HL-60 (cell line): ENCODE results near the gene CD22.
"Not testable (repeated sequence)": the region's sequence is repeated elsewhere in the genome, so short reads cannot be mapped to it uniquely, and the experiment has no call there.

Experiments
- DNase-seq, 2 experiments: peaks; one replicate each; pipeline ENCODE4 v3.0.0-alpha.2; 2010 to 2020; ENCODE audit warnings: low read depth in 1 of 2, low spot score in 1 of 2
- H3K27ac ChIP-seq: fragments of 250-450 bp; sonication (Bioruptor Pico); replicated peaks from 2 replicates; pipeline ENCODE4 v1.5.1; 2020; ENCODE audit warnings: mild to moderate bottlenecking, moderate library complexity
- H3K27me3 ChIP-seq: fragments of 250-450 bp; sonication (Bioruptor Pico); 2 replicates; pipeline ENCODE4 v1.5.1; 2021; ENCODE audit warnings: mild to moderate bottlenecking, moderate library complexity; ENCODE audit not compliant: insufficient read depth, poor library complexity, severe bottlenecking
- H3K4me3 ChIP-seq: replicated peaks from 2 replicates; pipeline ENCODE4 v1.5.1; 2011; ENCODE audit warnings: mild to moderate bottlenecking, control low read depth, low read length; ENCODE audit not compliant: insufficient read depth
- GABPA ChIP-seq: IDR thresholded peaks from 2 replicates; pipeline ENCODE4 v1.6.1; 2012; ENCODE audit warnings: low read depth
- POLR2AphosphoS5 ChIP-seq: IDR thresholded peaks from 2 replicates; pipeline ENCODE4 v1.6.1; 2012; ENCODE audit warnings: low read depth
- SPI1 ChIP-seq: IDR thresholded peaks from 2 replicates; pipeline ENCODE4 v1.6.1; 2012; ENCODE audit warnings: low read depth, mild to moderate bottlenecking, borderline replicate concordance
- TF ChIP-seq, protein P1 (sequence below): IDR thresholded peaks from 2 replicates; pipeline ENCODE4 v1.6.1; 2012; ENCODE audit warnings: low read depth; ENCODE audit not compliant: insufficient replicate concordance
- TF ChIP-seq, protein P2 (sequence below): IDR thresholded peaks from one replicate; pipeline ENCODE4 v1.5.1; 2011; ENCODE audit warnings: low read length, control low read depth, inconsistent platforms; ENCODE audit not compliant: insufficient read depth

CD22 gene

DNA sequence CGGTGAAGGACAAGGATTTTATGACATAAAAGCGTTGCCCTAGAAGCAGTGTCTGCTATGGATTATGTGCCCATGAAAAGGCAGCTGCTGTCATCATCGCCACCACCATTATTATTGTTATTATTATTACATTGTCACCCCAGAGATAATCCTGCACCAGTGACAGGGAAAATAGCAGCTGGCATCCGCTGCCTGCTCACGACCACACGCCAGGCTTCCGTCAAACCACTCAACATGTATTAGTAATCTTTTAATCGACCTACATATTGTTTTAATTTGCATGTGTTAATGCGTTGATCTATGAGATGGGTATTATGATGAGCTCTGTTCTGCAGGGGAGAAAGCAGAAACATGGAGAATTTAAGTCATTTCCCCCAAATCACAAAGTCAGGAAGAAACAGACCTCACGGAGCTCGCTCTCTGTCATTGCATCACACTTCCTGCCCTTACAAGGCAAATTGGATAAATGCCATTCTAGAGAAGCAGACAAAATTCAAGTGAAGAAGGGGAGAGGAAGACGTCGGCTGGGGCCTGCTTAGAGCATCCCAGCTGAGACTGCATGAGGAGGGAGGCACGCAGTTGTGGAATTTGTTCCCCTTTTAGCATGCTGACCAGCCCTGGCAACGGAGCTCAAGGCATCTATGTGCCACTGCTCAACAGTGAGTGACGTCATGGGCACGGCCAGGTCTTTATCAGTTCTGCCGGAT, 29.0 kb downstream of the CD22 start, which contains the start of gene FFAR3:
Gene FFAR3, plus strand, starts transcription at position 594 of the 707 bp plus-strand sequence. CDS start 431 bp downstream, outside the sequence.
- DNase-seq, result peak; percentile 45 to 79
- peak; percentile 11; the same call in 1 of the 2 replicates for TF ChIP-seq SPI1
- TF ChIP-seq GABPA, result 0 out of 2 replicates have a peak, but pooled peaks have one; percentile 11
- TF ChIP-seq, protein P1, sequence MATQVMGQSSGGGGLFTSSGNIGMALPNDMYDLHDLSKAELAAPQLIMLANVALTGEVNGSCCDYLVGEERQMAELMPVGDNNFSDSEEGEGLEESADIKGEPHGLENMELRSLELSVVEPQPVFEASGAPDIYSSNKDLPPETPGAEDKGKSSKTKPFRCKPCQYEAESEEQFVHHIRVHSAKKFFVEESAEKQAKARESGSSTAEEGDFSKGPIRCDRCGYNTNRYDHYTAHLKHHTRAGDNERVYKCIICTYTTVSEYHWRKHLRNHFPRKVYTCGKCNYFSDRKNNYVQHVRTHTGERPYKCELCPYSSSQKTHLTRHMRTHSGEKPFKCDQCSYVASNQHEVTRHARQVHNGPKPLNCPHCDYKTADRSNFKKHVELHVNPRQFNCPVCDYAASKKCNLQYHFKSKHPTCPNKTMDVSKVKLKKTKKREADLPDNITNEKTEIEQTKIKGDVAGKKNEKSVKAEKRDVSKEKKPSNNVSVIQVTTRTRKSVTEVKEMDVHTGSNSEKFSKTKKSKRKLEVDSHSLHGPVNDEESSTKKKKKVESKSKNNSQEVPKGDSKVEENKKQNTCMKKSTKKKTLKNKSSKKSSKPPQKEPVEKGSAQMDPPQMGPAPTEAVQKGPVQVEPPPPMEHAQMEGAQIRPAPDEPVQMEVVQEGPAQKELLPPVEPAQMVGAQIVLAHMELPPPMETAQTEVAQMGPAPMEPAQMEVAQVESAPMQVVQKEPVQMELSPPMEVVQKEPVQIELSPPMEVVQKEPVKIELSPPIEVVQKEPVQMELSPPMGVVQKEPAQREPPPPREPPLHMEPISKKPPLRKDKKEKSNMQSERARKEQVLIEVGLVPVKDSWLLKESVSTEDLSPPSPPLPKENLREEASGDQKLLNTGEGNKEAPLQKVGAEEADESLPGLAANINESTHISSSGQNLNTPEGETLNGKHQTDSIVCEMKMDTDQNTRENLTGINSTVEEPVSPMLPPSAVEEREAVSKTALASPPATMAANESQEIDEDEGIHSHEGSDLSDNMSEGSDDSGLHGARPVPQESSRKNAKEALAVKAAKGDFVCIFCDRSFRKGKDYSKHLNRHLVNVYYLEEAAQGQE, result no peak
- TF ChIP-seq POLR2AphosphoS5, result peak; percentile 19; the same call in 1 of the 2 replicates
- TF ChIP-seq, protein P2, sequence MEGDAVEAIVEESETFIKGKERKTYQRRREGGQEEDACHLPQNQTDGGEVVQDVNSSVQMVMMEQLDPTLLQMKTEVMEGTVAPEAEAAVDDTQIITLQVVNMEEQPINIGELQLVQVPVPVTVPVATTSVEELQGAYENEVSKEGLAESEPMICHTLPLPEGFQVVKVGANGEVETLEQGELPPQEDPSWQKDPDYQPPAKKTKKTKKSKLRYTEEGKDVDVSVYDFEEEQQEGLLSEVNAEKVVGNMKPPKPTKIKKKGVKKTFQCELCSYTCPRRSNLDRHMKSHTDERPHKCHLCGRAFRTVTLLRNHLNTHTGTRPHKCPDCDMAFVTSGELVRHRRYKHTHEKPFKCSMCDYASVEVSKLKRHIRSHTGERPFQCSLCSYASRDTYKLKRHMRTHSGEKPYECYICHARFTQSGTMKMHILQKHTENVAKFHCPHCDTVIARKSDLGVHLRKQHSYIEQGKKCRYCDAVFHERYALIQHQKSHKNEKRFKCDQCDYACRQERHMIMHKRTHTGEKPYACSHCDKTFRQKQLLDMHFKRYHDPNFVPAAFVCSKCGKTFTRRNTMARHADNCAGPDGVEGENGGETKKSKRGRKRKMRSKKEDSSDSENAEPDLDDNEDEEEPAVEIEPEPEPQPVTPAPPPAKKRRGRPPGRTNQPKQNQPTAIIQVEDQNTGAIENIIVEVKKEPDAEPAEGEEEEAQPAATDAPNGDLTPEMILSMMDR, result no peak
- Histone ChIP-seq H3K4me3 (no peak within 1 kb of the TSS), H3K27me3 (no peaks in the 10 kb centered on the region), H3K27ac (no peak within 1 kb of the TSS)

DNA sequence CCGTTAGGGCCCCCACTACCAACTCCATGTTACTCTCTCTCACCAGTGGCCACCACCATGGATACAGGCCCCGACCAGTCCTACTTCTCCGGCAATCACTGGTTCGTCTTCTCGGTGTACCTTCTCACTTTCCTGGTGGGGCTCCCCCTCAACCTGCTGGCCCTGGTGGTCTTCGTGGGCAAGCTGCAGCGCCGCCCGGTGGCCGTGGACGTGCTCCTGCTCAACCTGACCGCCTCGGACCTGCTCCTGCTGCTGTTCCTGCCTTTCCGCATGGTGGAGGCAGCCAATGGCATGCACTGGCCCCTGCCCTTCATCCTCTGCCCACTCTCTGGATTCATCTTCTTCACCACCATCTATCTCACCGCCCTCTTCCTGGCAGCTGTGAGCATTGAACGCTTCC, 29.8 kb downstream of the CD22 start:
- not testable (repeated sequence) for H3K27me3 ChIP-seq

DNA sequence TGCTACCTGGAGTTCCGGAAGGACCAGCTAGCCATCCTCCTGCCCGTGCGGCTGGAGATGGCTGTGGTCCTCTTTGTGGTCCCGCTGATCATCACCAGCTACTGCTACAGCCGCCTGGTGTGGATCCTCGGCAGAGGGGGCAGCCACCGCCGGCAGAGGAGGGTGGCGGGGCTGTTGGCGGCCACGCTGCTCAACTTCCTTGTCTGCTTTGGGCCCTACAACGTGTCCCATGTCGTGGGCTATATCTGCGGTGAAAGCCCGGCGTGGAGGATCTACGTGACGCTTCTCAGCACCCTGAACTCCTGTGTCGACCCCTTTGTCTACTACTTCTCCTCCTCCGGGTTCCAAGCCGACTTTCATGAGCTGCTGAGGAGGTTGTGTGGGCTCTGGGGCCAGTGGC, 30.4 kb downstream of the CD22 start:
- H3K4me3 ChIP-seq, DNase-seq, H3K27ac ChIP-seq, H3K27me3 ChIP-seq: not testable (repeated sequence)

More for the DNA sequence above, 29.8 kb downstream of the CD22 start:
- H3K4me3 ChIP-seq, H3K27ac ChIP-seq, DNase-seq: not testable (repeated sequence)

DNA sequence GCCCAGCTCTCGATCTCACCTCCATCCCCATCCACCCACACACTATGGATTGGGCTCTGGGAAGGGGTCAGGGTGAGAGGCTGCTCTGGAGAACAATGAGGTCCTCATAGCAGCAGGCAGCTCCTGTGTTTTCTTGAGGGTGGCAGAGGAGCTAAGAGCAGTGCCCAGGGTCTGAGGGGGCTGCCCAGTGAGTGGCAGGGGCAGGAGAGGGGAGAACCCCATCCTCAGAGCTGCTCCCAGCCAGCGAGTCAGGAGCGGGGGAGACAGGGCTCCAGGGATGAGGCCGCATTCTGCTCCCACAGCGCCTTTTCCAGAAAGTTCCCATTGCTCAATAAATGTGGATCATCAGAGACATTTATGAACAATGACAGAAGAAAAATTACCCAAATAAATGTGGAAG, 31.1 kb downstream of the CD22 start:
- H3K27ac ChIP-seq, H3K27me3 ChIP-seq, DNase-seq, H3K4me3 ChIP-seq: not testable (repeated sequence)

DNA sequence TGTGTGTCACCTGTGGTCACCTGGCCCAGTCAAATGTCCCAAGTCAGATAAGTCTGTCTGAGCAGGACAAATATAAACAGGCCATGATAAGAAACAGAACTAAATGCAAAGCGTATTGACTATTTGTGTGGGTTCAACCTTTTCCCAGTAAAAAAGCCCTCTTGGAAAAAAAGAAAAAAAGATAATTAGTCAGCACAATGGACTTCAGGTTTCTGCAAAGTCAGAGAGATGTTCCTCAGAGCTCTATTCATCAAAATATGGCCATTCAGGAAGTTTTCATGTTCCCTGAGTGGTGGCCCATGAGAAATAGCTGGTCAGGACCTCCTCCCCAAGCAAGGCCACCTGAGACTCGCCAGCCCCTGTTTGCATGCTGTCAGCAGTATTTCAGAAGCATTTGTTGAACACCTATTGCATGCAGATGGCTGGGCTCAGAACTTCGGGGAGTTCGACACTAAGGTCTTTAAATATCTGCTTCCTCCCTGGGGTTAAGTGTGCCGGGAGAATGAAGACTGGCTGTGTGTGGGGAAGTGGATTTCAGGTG, 32.0 kb downstream of the CD22 start:
- DNase-seq, result no peak
- TF ChIP-seq POLR2AphosphoS5, result no peak
- no peak for TF ChIP-seq GABPA
- TF ChIP-seq, protein P1, result no peak
- TF ChIP-seq SPI1, result no peak
- TF ChIP-seq, protein P2, result no peak
- Histone ChIP-seq H3K27me3 (no peaks in the 10 kb centered on the region), H3K4me3 (no peak overlapping the region), H3K27ac (no peak overlapping the region)
